HEK293 (cell line): ENCODE data around the gene JTB.

Experiments
- CTCF ChIA-PET: fragments of 350-600 bp; formaldehyde crosslinking; extraction: SDS; loops from one replicate; lab custom pipeline; 2021; ENCODE audit warnings: antibody characterized with exemption; lab: Yijun Ruan, JAX
- POLR2A ChIA-PET: fragments of 300-600 bp; formaldehyde crosslinking; extraction: SDS; loops from one replicate; lab custom pipeline; 2020; ENCODE audit warnings: antibody characterized with exemption, inconsistent platforms; lab: Yijun Ruan, JAX
- H3K27ac ChIP-seq: fragments of 200-500 bp; sonication (Bioruptor generic); 2 replicates; pipeline ENCODE4 v1.5.1; 2014; ENCODE audit warnings: low read depth, low read length, control low read depth, inconsistent platforms; ENCODE audit errors: extremely low read depth
- H3K36me3 ChIP-seq, 2 experiments: fragments of 200-500 bp in 1 of 2; sonication (Bioruptor generic) in 1 of 2; 1 replicate in 1 of 2; 2 replicates in 1 of 2; pipeline ENCODE4 v1.5.1; 2014 to 2017; ENCODE audit warnings: inconsistent platforms in 2 of 2, low read length in 2 of 2; ENCODE audit not compliant: control insufficient read depth in 2 of 2, insufficient read depth in 1 of 2
- H3K4me1 ChIP-seq: fragments of 200-500 bp; sonication (Bioruptor generic); 2 replicates; pipeline ENCODE4 v1.5.1; 2014; ENCODE audit warnings: mild to moderate bottlenecking, low read length, inconsistent platforms; ENCODE audit not compliant: control insufficient read depth, insufficient read depth
- H3K4me3 ChIP-seq: 2 replicates; pipeline ENCODE4 v1.5.1; 2011; ENCODE audit warnings: low read depth, mild to moderate bottlenecking, control low read depth, low read length, moderate library complexity
- H3K9me3 ChIP-seq: fragments of 200-500 bp; sonication (Bioruptor generic); 2 replicates; pipeline ENCODE4 v1.5.1; 2014; ENCODE audit warnings: low read depth, low read length, inconsistent platforms; ENCODE audit not compliant: control insufficient read depth, insufficient read depth
- CTCF ChIP-seq: fragments of 450-650 bp; formaldehyde crosslinking; IDR thresholded peaks from 2 replicates; pipeline ENCODE4 v1.5.1; 2016; ENCODE audit warnings: missing biosample characterization, missing genetic modification characterization
- GFI1B ChIP-seq: fragments of 450-650 bp; formaldehyde crosslinking; IDR thresholded peaks from 2 replicates; pipeline ENCODE4 v1.5.1; 2016; ENCODE audit warnings: missing biosample characterization, missing genetic modification characterization
- KLF10 ChIP-seq: fragments of 450-650 bp; IDR thresholded peaks from 2 replicates; pipeline ENCODE4 v1.5.1; 2018; ENCODE audit warnings: missing biosample characterization, mild to moderate bottlenecking, missing genetic modification characterization
- KLF7 ChIP-seq: fragments of 450-650 bp; formaldehyde crosslinking; IDR thresholded peaks from 2 replicates; pipeline ENCODE4 v1.5.1; 2016; ENCODE audit warnings: missing biosample characterization, missing genetic modification characterization, borderline replicate concordance
- PRDM10 ChIP-seq: fragments of 450-650 bp; formaldehyde crosslinking; IDR thresholded peaks from 2 replicates; pipeline ENCODE4 v1.5.1; 2016; ENCODE audit warnings: missing biosample characterization, missing genetic modification characterization
- SETDB1 ChIP-seq: IDR thresholded peaks from one replicate; pipeline ENCODE4 v1.6.1; 2017; ENCODE audit warnings: mild to moderate bottlenecking, low read length, moderate library complexity, mixed read lengths; ENCODE audit not compliant: insufficient read length
- ZBTB10 ChIP-seq: fragments of 450-650 bp; formaldehyde crosslinking; IDR thresholded peaks from 2 replicates; pipeline ENCODE4 v1.5.1; 2016; ENCODE audit warnings: missing biosample characterization, missing genetic modification characterization
- ZBTB21 ChIP-seq: fragments of 450-650 bp; formaldehyde crosslinking; IDR thresholded peaks from 2 replicates; pipeline ENCODE4 v1.5.1; 2017; ENCODE audit warnings: missing biosample characterization, missing genetic modification characterization
- ZNF157 ChIP-seq: fragments of 450-650 bp; formaldehyde crosslinking; IDR thresholded peaks from 2 replicates; pipeline ENCODE4 v1.5.1; 2016; ENCODE audit warnings: missing biosample characterization, missing genetic modification characterization
- ZNF202 ChIP-seq: fragments of 450-650 bp; formaldehyde crosslinking; IDR thresholded peaks from 2 replicates; pipeline ENCODE4 v1.5.1; 2016; ENCODE audit warnings: missing biosample characterization, missing genetic modification characterization, borderline replicate concordance
- ZNF449 ChIP-seq: fragments of 450-650 bp; formaldehyde crosslinking; IDR thresholded peaks from 2 replicates; pipeline ENCODE4 v1.5.1; 2017; ENCODE audit warnings: missing biosample characterization, mild to moderate bottlenecking, missing genetic modification characterization, moderate library complexity
- ZNF501 ChIP-seq: fragments of 450-650 bp; formaldehyde crosslinking; IDR thresholded peaks from 2 replicates; pipeline ENCODE4 v1.5.1; 2016; ENCODE audit warnings: missing biosample characterization, missing genetic modification characterization
- ZNF518A ChIP-seq: fragments of 450-650 bp; formaldehyde crosslinking; conservative IDR thresholded peaks from 2 replicates; pipeline ENCODE4 v1.5.1; 2016; ENCODE audit warnings: low read depth, missing biosample characterization, missing genetic modification characterization
- ZNF645 ChIP-seq: fragments of 450-650 bp; formaldehyde crosslinking; IDR thresholded peaks from 2 replicates; pipeline ENCODE4; 2016; ENCODE audit warnings: missing biosample characterization, missing genetic modification characterization
- ZNF670 ChIP-seq: fragments of 450-650 bp; formaldehyde crosslinking; IDR thresholded peaks from 2 replicates; pipeline ENCODE4 v1.5.1; 2016; ENCODE audit warnings: missing biosample characterization, missing genetic modification characterization, low read depth
- ZNF830 ChIP-seq: fragments of 450-650 bp; IDR thresholded peaks from 2 replicates; pipeline ENCODE4 v1.5.0; 2018; ENCODE audit warnings: missing biosample characterization, missing genetic modification characterization, low read depth, mild to moderate bottlenecking, moderate library complexity
- ZNF843 ChIP-seq: fragments of 450-650 bp; formaldehyde crosslinking; IDR thresholded peaks from 2 replicates; pipeline ENCODE4 v1.5.1; 2016; ENCODE audit warnings: missing biosample characterization, missing genetic modification characterization
- ZSCAN30 ChIP-seq: fragments of 450-650 bp; IDR thresholded peaks from 2 replicates; pipeline ENCODE4 v1.5.1; 2018; ENCODE audit warnings: missing biosample characterization, mild to moderate bottlenecking, missing genetic modification characterization, moderate library complexity

The JTB gene

GRCh38 chr1:153960206-153960605, 17.3 kb downstream of the JTB start:
- H3K4me1 ChIP-seq = peaks cover 13% of the 10 kb centered on the region; the same call in 1 of the 2 replicates
- no peaks in the 10 kb centered on the region for H3K9me3 ChIP-seq
- no peak overlapping the region for H3K27ac ChIP-seq
- ChIA-PET POLR2A (interaction anchor here (1.3 kb wide), 1 partner anchor 18 kb away, joined by 4 read pairs; the partner anchor contains the start of gene JTB), CTCF (interaction anchor here (0.7 kb wide), 2 partner anchors 8 to 26 kb away, joined by 3 to 4 read pairs; partner anchors contain the start of gene RAB13)
- H3K36me3 ChIP-seq = peaks cover 0 to 36% of the 10 kb centered on the region in 2 experiments; a peak in 2 of 3 replicates
- TF ChIP-seq GFI1B (tag by site-specific recombination) = no peak
- TF ChIP-seq ZBTB10 (tag by site-specific recombination) = no peak
- no peak for TF ChIP-seq ZNF843 (tag by site-specific recombination)
- TF ChIP-seq ZNF501 = no peak
- no peak for TF ChIP-seq ZNF670 (tag by site-specific recombination)
- no peak for TF ChIP-seq ZNF202 (tag by site-specific recombination)
- TF ChIP-seq SETDB1 = no peak
- no peak for TF ChIP-seq ZSCAN30 (tag by site-specific recombination)
- no peak for TF ChIP-seq ZNF449 (tag by site-specific recombination)
- no peak for TF ChIP-seq ZNF645 (tag by site-specific recombination)
- no peak for TF ChIP-seq CTCF (tag by site-specific recombination)
- TF ChIP-seq ZBTB21 (tag by site-specific recombination) = no peak
- TF ChIP-seq KLF10 = no peak
- no peak for TF ChIP-seq ZNF830 (tag by site-specific recombination)
- H3K4me3 ChIP-seq = no peak overlapping the region

- peaks cover 0 to 43% of the 10 kb centered on the region in 2 experiments; a peak in 2 of 3 replicates for H3K36me3 ChIP-seq
- peaks cover 13% of the 10 kb centered on the region; the same call in 1 of the 2 replicates for H3K4me1 ChIP-seq
- peak overlapping the region; percentile 24 for H3K27ac ChIP-seq
- no peak overlapping the region for H3K4me3 ChIP-seq
- ChIA-PET POLR2A (interaction anchor here (1.3 to 2.0 kb wide), 6 partner anchors 8 to 31 kb away, joined by 4 to 32 read pairs (median 13); partner anchors contain the start of genes CREB3L4, DENND4B, JTB and RPS27), CTCF (interaction anchor here (0.7 to 1.2 kb wide), 3 partner anchors 13 to 1939 kb away, joined by 3 to 4 read pairs (median 3); partner anchors contain the start of genes DENND4B and RAB13)
- H3K9me3 ChIP-seq = no peaks in the 10 kb centered on the region
- peak; percentile 97 for TF ChIP-seq PRDM10
- TF ChIP-seq ZNF518A (tag by site-specific recombination) = no peak
- no peak for TF ChIP-seq ZNF157
- no peak for TF ChIP-seq KLF7
Observed at GRCh38 chr1:153959454-153959853, 18.0 kb downstream of the JTB start.
